Prostate gland (tissue), 2 donors: ENCODE results near the gene MIER2. TPM values are rescaled to one million over a fixed set of nuclear protein-coding genes. Genes with fewer than 3 reads are reported as not detected.
"Not testable (repeated sequence)": the region's sequence is repeated elsewhere in the genome, so short reads cannot be mapped to it uniquely, and the experiment has no call there.

ENCODE experiments used
- DNase-seq: peaks from one replicate; pipeline ENCODE4 v3.0.0-alpha.2; 2019; ENCODE audit warnings: low spot score
- H3K27ac ChIP-seq, 2 donors: fragments of 200-600 bp; sonication (generic); 2 replicates each; pipeline ENCODE4 v1.5.1; 2017 to 2019
- H3K27me3 ChIP-seq: fragments of 200-600 bp; sonication (generic); replicated peaks from 2 replicates; pipeline ENCODE4 v1.5.1; 2019; ENCODE audit not compliant: insufficient read depth
- H3K36me3 ChIP-seq, 2 donors: fragments of 200-600 bp; sonication (generic); 1 replicate in 1 of 2; 2 replicates in 1 of 2; pipeline versions ENCODE4 v1.5.1 to v1.8.1; 2017 to 2019
- H3K4me1 ChIP-seq: fragments of 200-600 bp; sonication (generic); replicated peaks from 2 replicates; pipeline ENCODE4 v1.5.1; 2019
- H3K4me3 ChIP-seq, 2 donors: fragments of 200-600 bp; sonication (generic); 2 replicates each; pipeline ENCODE4 v1.5.1; 2017 to 2019
- H3K9me3 ChIP-seq: fragments of 200-600 bp; sonication (generic); 2 replicates; pipeline ENCODE4 v1.5.1; 2017
- POLR2A ChIP-seq: fragments of 450-650 bp; IDR thresholded peaks from one replicate; pipeline ENCODE4 v1.6.1; 2016; ENCODE audit warnings: antibody characterized with exemption, mild to moderate bottlenecking
- POLR2AphosphoS5 ChIP-seq: sonication (generic); formaldehyde crosslinking; IDR thresholded peaks from one replicate; pipeline ENCODE4 v1.6.1; 2017; ENCODE audit warnings: antibody characterized with exemption
- WGBS: methylation state at CpG from one replicate; pipeline ENCODE4 v1.1.5; 2018; 5-methylcytosine and 5-hydroxymethylcytosine counted together
- intact Hi-C: fragments of 100-400 bp; cut with DNase I; formaldehyde crosslinking; loops from one replicate; pipeline ENCODE4 v1.14.2; 2022
- total RNA-seq, 2 donors: library from RNA; depleted of rRNA; stranded (reverse); fragments of >200 nt; gene quantifications; one replicate each; pipeline ENCODE4 v1.1.0, GENCODE V29; 2016
- TF ChIP-seq, protein P1 (sequence below), 4 experiments: fragments of 200-600 bp in 2 of 4; fragments of 450-650 bp in 2 of 4; sonication (generic) in 2 of 4; IDR thresholded peaks; 1 replicate in 3 of 4; 2 replicates in 1 of 4; pipeline ENCODE4 v1.5.1; 2016 to 2019; ENCODE audit warnings: antibody characterized with exemption in 4 of 4, mild to moderate bottlenecking in 2 of 4, moderate library complexity in 2 of 4

Gene MIER2
- total RNA-seq, 2 donors from 2014 or later: 16.9 to 37.1 TPM

DNA sequence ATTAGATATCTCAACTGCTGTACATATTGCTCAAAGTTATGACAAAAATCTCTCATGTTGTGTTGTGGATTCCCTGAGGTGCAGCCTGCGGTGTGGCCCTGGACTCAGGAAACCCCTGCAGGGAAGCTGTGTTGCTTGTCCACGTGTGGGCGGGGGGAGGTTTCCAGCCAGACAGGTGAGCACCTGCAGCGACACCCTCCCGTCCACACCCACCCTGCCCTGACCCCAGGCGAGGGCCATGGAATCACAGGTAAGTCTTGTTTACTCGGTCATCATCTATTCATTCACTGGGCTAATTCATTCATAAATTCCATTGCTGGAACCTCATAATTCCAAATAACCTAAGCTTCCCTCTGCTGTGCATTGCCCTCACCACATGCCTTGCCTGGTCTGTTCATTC lies 67.5 kb downstream of the MIER2 start:
- WGBS: 78% methylated on average over 7 of the region's 7 CpGs
- H3K36me3 ChIP-seq: no peaks in the 10 kb centered on the region
- no peak for DNase-seq
- no peak for TF ChIP-seq POLR2A
- TF ChIP-seq, protein P1, sequence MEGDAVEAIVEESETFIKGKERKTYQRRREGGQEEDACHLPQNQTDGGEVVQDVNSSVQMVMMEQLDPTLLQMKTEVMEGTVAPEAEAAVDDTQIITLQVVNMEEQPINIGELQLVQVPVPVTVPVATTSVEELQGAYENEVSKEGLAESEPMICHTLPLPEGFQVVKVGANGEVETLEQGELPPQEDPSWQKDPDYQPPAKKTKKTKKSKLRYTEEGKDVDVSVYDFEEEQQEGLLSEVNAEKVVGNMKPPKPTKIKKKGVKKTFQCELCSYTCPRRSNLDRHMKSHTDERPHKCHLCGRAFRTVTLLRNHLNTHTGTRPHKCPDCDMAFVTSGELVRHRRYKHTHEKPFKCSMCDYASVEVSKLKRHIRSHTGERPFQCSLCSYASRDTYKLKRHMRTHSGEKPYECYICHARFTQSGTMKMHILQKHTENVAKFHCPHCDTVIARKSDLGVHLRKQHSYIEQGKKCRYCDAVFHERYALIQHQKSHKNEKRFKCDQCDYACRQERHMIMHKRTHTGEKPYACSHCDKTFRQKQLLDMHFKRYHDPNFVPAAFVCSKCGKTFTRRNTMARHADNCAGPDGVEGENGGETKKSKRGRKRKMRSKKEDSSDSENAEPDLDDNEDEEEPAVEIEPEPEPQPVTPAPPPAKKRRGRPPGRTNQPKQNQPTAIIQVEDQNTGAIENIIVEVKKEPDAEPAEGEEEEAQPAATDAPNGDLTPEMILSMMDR (IDR thresholded peaks at IDR 0.05): no peak
- TF ChIP-seq POLR2AphosphoS5: no peak
- H3K9me3 ChIP-seq: no peaks in the 10 kb centered on the region
- H3K27me3 ChIP-seq: no peaks in the 10 kb centered on the region
- no peak overlapping the region for H3K27ac ChIP-seq
- H3K4me1 ChIP-seq: no peaks in the 10 kb centered on the region
- no peak overlapping the region for H3K4me3 ChIP-seq
- intact Hi-C loops: no loop called here

DNA sequence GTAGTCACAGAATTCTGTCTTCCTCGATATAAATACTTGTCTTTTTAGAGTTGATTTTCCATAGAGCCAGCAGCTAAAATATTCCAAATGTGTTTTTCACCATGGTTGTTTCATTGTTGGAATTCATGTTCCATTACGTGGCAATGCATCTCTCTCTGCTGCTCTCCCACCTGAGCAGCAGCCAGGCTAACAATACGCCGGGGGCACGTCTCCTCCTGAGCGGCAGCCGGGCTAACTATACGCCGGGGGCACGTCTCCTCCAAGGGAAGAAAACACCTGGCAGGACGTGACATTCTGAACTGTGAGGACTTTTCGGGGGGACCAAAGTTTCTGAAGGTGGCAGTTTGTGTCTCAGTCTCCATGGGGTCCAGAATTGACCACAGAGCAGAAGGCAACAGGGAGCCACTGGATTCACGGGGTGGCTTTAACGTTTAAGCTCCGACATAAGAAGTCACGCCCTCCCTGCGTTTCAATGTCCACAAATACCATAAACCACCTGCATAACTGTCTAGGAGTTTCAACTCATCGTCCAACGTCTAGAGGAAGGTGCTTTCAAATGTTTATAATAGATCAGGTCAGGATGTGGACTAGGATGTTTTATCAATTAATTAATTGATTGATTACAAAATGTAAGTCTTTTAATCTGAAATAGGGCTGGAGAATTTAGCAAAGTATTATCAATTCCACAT lies 68.5 kb downstream of the MIER2 start:
- DNase-seq: no peak
- H3K9me3 ChIP-seq: no peaks in the 10 kb centered on the region
- no peaks in the 10 kb centered on the region for H3K4me1 ChIP-seq
- H3K27ac ChIP-seq: no peak overlapping the region
- no peaks in the 10 kb centered on the region for H3K27me3 ChIP-seq
- TF ChIP-seq POLR2A (no peak), POLR2AphosphoS5 (no peak)
- TF ChIP-seq, protein P1 (IDR thresholded peaks at IDR 0.05): no peak
- no peaks in the 10 kb centered on the region for H3K36me3 ChIP-seq
- no peak overlapping the region for H3K4me3 ChIP-seq
- 89% methylated on average over 19 of the region's 19 CpGs for WGBS
- intact Hi-C loops: no loop called here

DNA sequence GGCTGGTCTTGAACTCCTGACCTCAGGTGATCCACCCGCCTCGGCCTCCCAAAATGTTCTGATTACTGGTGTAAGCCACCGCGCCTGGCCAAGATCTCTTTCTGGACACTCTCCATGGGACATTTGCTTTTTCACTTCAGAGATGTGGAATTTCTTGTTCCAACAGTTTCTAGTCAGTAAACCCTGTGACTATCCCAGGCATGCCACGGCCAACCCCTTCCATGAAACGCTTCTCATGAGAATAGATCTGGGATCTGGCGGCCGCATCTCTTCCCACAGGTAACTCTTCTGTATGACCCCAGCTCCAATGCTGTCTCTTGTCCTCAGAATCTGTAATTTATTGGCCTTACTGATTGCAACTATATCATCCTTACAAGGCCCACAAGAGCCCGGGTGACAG lies 69.6 kb downstream of the MIER2 start:
- Histone ChIP-seq H3K4me1 (no peaks in the 10 kb centered on the region), H3K4me3 (no peak overlapping the region), H3K27ac (no peak overlapping the region), H3K36me3 (no peaks in the 10 kb centered on the region), H3K9me3 (no peaks in the 10 kb centered on the region), H3K27me3 (no peaks in the 10 kb centered on the region)
- TF ChIP-seq POLR2AphosphoS5 (no peak), POLR2A (no peak)
- TF ChIP-seq, protein P1 (IDR thresholded peaks at IDR 0.05): no peak
- no peak for DNase-seq
- intact Hi-C loops: no loop called here
- WGBS: 93% methylated on average over 9 of the region's 9 CpGs

DNA sequence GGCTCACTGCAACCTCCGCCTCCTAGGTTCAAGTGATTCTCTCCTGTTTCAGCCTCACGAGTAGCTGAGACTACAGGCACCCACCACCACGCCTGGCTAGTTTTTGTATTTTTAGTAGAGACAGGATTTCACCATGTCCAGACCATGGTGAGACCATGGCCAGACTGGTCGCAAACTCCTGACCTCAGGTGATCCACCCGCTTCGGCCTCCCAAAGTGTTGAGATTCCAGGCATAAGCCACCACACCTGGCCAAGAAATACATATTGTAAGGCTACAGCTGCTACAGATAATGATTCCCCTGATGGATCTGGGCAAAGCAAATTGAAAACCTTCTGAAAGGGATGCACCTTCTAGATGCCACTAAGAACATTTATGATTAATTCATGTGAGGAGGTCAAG lies 71.2 kb downstream of the MIER2 start:
- 93% methylated on average over 6 of the region's 6 CpGs for WGBS
- no peaks in the 10 kb centered on the region for H3K4me1 ChIP-seq
- intact Hi-C loops: no loop called here
- no peaks in the 10 kb centered on the region for H3K27me3 ChIP-seq
- H3K27ac ChIP-seq: no peak overlapping the region
- TF ChIP-seq POLR2A (no peak), POLR2AphosphoS5 (no peak)
- TF ChIP-seq, protein P1 (IDR thresholded peaks at IDR 0.05): no peak
- H3K36me3 ChIP-seq: no peaks in the 10 kb centered on the region
- no peak overlapping the region for H3K4me3 ChIP-seq
- DNase-seq: no peak
- H3K9me3 ChIP-seq: no peaks in the 10 kb centered on the region

DNA sequence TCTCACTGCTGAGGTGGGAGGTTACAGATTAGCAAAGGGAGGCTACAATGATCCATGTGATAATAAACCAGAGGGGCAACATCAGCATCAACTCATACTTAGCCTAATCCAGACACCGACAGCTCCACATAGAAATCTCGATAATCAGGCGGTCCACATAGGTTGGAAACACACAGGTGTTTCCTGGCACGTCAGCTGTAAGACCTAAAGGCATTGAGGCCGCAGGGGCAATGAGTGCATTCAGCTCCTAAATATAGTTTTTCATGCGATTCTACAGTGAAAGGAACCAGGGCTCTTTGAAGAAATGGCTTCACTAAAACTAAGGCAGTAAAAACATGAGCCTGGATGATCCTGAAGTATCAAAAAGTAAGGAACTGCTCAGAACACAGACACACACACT lies 72.7 kb downstream of the MIER2 start:
- intact Hi-C loops: no loop called here
- Histone ChIP-seq H3K27me3 (no peaks in the 10 kb centered on the region), H3K27ac (no peak overlapping the region), H3K9me3 (no peaks in the 10 kb centered on the region), H3K4me1 (no peaks in the 10 kb centered on the region), H3K36me3 (no peaks in the 10 kb centered on the region), H3K4me3 (no peak overlapping the region)
- TF ChIP-seq, protein P1 (IDR thresholded peaks at IDR 0.05): no peak
- TF ChIP-seq POLR2A (no peak), POLR2AphosphoS5 (no peak)
- WGBS: 87% methylated on average over 6 of the region's 6 CpGs
- no peak for DNase-seq

DNA sequence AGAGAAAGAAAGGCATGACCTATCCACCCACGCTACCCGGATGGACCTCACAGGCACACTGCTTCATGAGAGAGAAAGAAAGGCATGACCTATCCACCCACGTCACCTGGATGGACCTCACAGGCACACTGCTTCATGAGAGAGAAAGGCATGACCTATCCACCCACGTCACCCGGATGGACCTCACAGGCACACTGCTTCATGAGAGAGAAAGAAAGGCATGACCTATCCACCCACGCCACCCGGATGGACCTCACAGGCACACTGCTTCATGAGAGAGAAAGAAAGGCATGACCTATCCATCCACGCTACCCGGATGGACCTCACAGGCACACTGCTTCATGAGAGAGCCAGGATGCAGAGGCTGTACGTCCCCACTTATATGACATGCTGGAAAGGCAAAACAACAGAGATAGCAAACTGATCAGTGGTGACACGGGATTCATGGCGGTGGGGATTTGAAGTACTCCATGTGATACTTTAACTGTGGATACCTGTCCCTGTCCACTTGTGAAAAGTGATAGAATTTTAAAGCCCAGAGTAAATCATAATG lies 73.8 kb downstream of the MIER2 start:
- DNase-seq, H3K36me3 ChIP-seq, H3K4me3 ChIP-seq, H3K9me3 ChIP-seq, intact Hi-C loops, H3K4me1 ChIP-seq, H3K27me3 ChIP-seq, H3K27ac ChIP-seq: not testable (repeated sequence)
- WGBS: 79% methylated on average over 9 of the region's 12 CpGs
